Esophagus (tissue), 2 donors: Measurements from ENCODE around the gene SLC5A9. TPM values are rescaled to one million over a fixed set of nuclear protein-coding genes. Genes with fewer than 3 reads are reported as not detected.

Source experiments
- H3K27ac ChIP-seq, 2 donors: one replicate each; pipeline ENCODE4 v1.5.1; 2013; ENCODE audit warnings: low read depth in 2 of 2, mild to moderate bottlenecking in 2 of 2, inconsistent platforms in 1 of 2, low read length in 1 of 2, moderate library complexity in 1 of 2
- H3K27me3 ChIP-seq, 2 donors: one replicate each; pipeline ENCODE4 v1.6.1; 2013; ENCODE audit warnings: low read length in 2 of 2, control low read depth in 1 of 2, mild to moderate bottlenecking in 1 of 2; ENCODE audit not compliant: insufficient read depth in 2 of 2, control insufficient read depth in 1 of 2
- H3K36me3 ChIP-seq, 2 donors: one replicate each; pipeline ENCODE4 v1.6.1; 2013; ENCODE audit warnings: low read length in 1 of 2; ENCODE audit not compliant: control insufficient read depth in 2 of 2, insufficient read depth in 2 of 2
- H3K4me1 ChIP-seq, 2 donors: one replicate each; pipeline ENCODE4 v1.6.1; 2013; ENCODE audit warnings: low read length in 1 of 2; ENCODE audit not compliant: control insufficient read depth in 2 of 2, insufficient read depth in 2 of 2
- H3K4me3 ChIP-seq, 2 donors: one replicate each; pipeline ENCODE4 v1.5.1; 2013; ENCODE audit warnings: low read length in 2 of 2, mild to moderate bottlenecking in 2 of 2, low read depth in 1 of 2, moderate library complexity in 1 of 2
- H3K9me3 ChIP-seq, 2 donors: one replicate each; pipeline ENCODE4 v1.6.1; 2013; ENCODE audit warnings: mild to moderate bottlenecking in 2 of 2, low read depth in 1 of 2, low read length in 1 of 2, moderate library complexity in 1 of 2; ENCODE audit not compliant: control insufficient read depth in 2 of 2, insufficient read depth in 1 of 2
- WGBS, 2 donors: extraction: QIAGEN DNeasy Blood & Tissue Kit; methylation state at CpG; one replicate each; pipeline ENCODE4 v1.1.7; 2013; 5-methylcytosine and 5-hydroxymethylcytosine counted together
- polyA plus RNA-seq, 2 donors: library from polyadenylated mRNA; stranded (reverse); fragments of 200-250 nt; gene quantifications; one replicate each; pipeline ENCODE4 v1.2.3, GENCODE V29; 2013
- donor health status: healthy with polysubstance abuse.
- donor health status: Bipolar disorder and iron deficiency.

SLC5A9 gene
- polyA plus RNA-seq, 2 donors = 0.07 to 0.24 TPM

GRCh38 chr1:48219803-48220202 lies 2.7 kb upstream of the SLC5A9 start:
- no peaks in the 10 kb centered on the region for H3K9me3 ChIP-seq
- H3K36me3 ChIP-seq = no peaks in the 10 kb centered on the region
- H3K4me1 ChIP-seq = peaks cover 10 to 13% of the 10 kb centered on the region in 2 donors
- no peak overlapping the region for H3K4me3 ChIP-seq
- H3K27ac ChIP-seq = no peak overlapping the region
- 68 to 73% methylated on average over 2 of the region's 2 CpGs for WGBS, 2 donors
- no peaks in the 10 kb centered on the region for H3K27me3 ChIP-seq

- WGBS, 2 donors = 81 to 84% methylated on average over 3 of the region's 3 CpGs
- H3K27ac ChIP-seq = no peak overlapping the region
These were observed 1.4 kb upstream of the SLC5A9 start for GRCh38 chr1:48221122-48221521.

GRCh38 chr1:48221657-48222056 lies 859 bp upstream of the SLC5A9 start:
- no peaks in the 10 kb centered on the region for H3K9me3 ChIP-seq
- H3K27me3 ChIP-seq = no peaks in the 10 kb centered on the region
- no peaks in the 10 kb centered on the region for H3K4me1 ChIP-seq
- no peak overlapping the region for H3K4me3 ChIP-seq
- no peaks in the 10 kb centered on the region for H3K36me3 ChIP-seq
- WGBS, 2 donors = 83 to 91% methylated on average over 3 of the region's 3 CpGs
- H3K27ac ChIP-seq = no peak overlapping the region

More at GRCh38 chr1:48221122-48221521, 1.4 kb upstream of the SLC5A9 start:
- no peak overlapping the region for H3K4me3 ChIP-seq
- no peaks in the 10 kb centered on the region for H3K9me3 ChIP-seq
- H3K27me3 ChIP-seq = no peaks in the 10 kb centered on the region
- no peaks in the 10 kb centered on the region for H3K36me3 ChIP-seq
- no peaks in the 10 kb centered on the region for H3K4me1 ChIP-seq

- Histone ChIP-seq H3K27ac (no peak overlapping the region), H3K4me1 (no peaks in the 10 kb centered on the region), H3K9me3 (peaks cover 0 to 2% of the 10 kb centered on the region in 2 donors), H3K4me3 (no peak overlapping the region), H3K27me3 (no peaks in the 10 kb centered on the region), H3K36me3 (no peaks in the 10 kb centered on the region)
- WGBS, 2 donors = 64 to 66% methylated on average over 7 of the region's 7 CpGs
These were observed 1.1 kb downstream of the SLC5A9 start for GRCh38 chr1:48223366-48224240.

GRCh38 chr1:48224791-48225190 lies 2.3 kb downstream of the SLC5A9 start:
- 88 to 92% methylated on average over 6 of the region's 6 CpGs for WGBS, 2 donors
- Histone ChIP-seq H3K4me3 (no peak overlapping the region), H3K27me3 (no peaks in the 10 kb centered on the region), H3K27ac (no peak overlapping the region), H3K36me3 (no peaks in the 10 kb centered on the region), H3K9me3 (peaks cover 0 to 2% of the 10 kb centered on the region in 2 donors), H3K4me1 (no peaks in the 10 kb centered on the region)

- H3K27ac ChIP-seq = no peak overlapping the region
- H3K36me3 ChIP-seq = no peaks in the 10 kb centered on the region
- H3K9me3 ChIP-seq = peaks cover 0 to 2% of the 10 kb centered on the region in 2 donors
- H3K4me1 ChIP-seq = no peaks in the 10 kb centered on the region
- H3K4me3 ChIP-seq = no peak overlapping the region
- WGBS, 2 donors = 75 to 82% methylated on average over 6 of the region's 6 CpGs
- H3K27me3 ChIP-seq = no peaks in the 10 kb centered on the region
These were observed 3.1 kb downstream of the SLC5A9 start for GRCh38 chr1:48225579-48225978.

GRCh38 chr1:48227165-48228013 lies 4.9 kb downstream of the SLC5A9 start:
- Histone ChIP-seq H3K9me3 (peaks cover 0 to 2% of the 10 kb centered on the region in 2 donors), H3K27me3 (no peaks in the 10 kb centered on the region), H3K4me3 (no peak overlapping the region), H3K36me3 (no peaks in the 10 kb centered on the region), H3K27ac (no peak overlapping the region), H3K4me1 (no peaks in the 10 kb centered on the region)
- 74 to 78% methylated on average over 10 of the region's 10 CpGs for WGBS, 2 donors

GRCh38 chr1:48228156-48228555 lies 5.6 kb downstream of the SLC5A9 start:
- Histone ChIP-seq H3K36me3 (no peaks in the 10 kb centered on the region), H3K27ac (no peak overlapping the region), H3K4me1 (no peaks in the 10 kb centered on the region), H3K27me3 (no peaks in the 10 kb centered on the region), H3K9me3 (peaks cover 0 to 2% of the 10 kb centered on the region in 2 donors), H3K4me3 (no peak overlapping the region)
- WGBS, 2 donors = 70 to 78% methylated on average over 5 of the region's 5 CpGs

GRCh38 chr1:48229317-48229716 lies 6.8 kb downstream of the SLC5A9 start:
- H3K4me1 ChIP-seq = no peaks in the 10 kb centered on the region
- H3K9me3 ChIP-seq = peaks cover 0 to 2% of the 10 kb centered on the region in 2 donors
- WGBS, 2 donors = 87 to 89% methylated on average over 6 of the region's 6 CpGs
- no peaks in the 10 kb centered on the region for H3K36me3 ChIP-seq
- H3K27ac ChIP-seq = no peak overlapping the region
- H3K4me3 ChIP-seq = no peak overlapping the region
- H3K27me3 ChIP-seq = no peaks in the 10 kb centered on the region
